Thoracic aorta (tissue), 2 donors: ENCODE data around the gene ARFGAP2. TPM values are rescaled to one million over a fixed set of nuclear protein-coding genes. Genes with fewer than 3 reads are reported as not detected.

Experiments used
- ATAC-seq: fragments of 150-250 bp; one replicate; pipeline ENCODE4 v1.8.0; 2017; ENCODE audit warnings: low read depth; ENCODE audit not compliant: insufficient number of reproducible peaks, low FRiP score
- DNase-seq: peaks from one replicate; pipeline ENCODE4 v3.0.0-alpha.2; 2020; ENCODE audit warnings: low spot score
- H3K27ac ChIP-seq, 2 donors: fragments of 200-600 bp; sonication (generic); 1 replicate in 1 of 2; 2 replicates in 1 of 2; pipeline ENCODE4 v1.5.1; 2016; ENCODE audit warnings: mild to moderate bottlenecking in 2 of 2, moderate library complexity in 2 of 2
- H3K27me3 ChIP-seq: fragments of 200-600 bp; sonication (generic); replicated peaks from 2 replicates; pipeline ENCODE4 v1.6.0; 2016; ENCODE audit warnings: mild to moderate bottlenecking; ENCODE audit not compliant: insufficient read depth
- H3K36me3 ChIP-seq: fragments of 200-600 bp; sonication (generic); one replicate; pipeline ENCODE4 v1.5.1; 2016
- H3K4me1 ChIP-seq, 2 donors: fragments of 200-600 bp; sonication (generic); 1 replicate in 1 of 2; 2 replicates in 1 of 2; pipeline versions ENCODE4 v1.5.1 to v1.6.0; 2016; ENCODE audit warnings: low read depth in 2 of 2, mild to moderate bottlenecking in 1 of 2; ENCODE audit not compliant: control insufficient read depth in 1 of 2
- H3K4me3 ChIP-seq: fragments of 200-600 bp; sonication (generic); 2 replicates; pipeline ENCODE4 v1.5.1; 2016; ENCODE audit warnings: mild to moderate bottlenecking
- H3K9me3 ChIP-seq: fragments of 200-600 bp; sonication (generic); 2 replicates; pipeline ENCODE4 v1.5.1; 2016
- total RNA-seq, 2 donors: library from RNA; depleted of rRNA; stranded (reverse); fragments of >200 nt; gene quantifications; one replicate each; pipeline versions ENCODE4 v1.1.0 to v1.2.3, GENCODE V29; 2016
- TF ChIP-seq, protein P1 (sequence below): fragments of 200-600 bp; sonication (generic); IDR thresholded peaks from one replicate; pipeline ENCODE4 v1.5.1; 2019; ENCODE audit warnings: antibody characterized with exemption

ARFGAP2 gene
- total RNA-seq, 2 donors from 2014 or later: 122 to 164 TPM

DNA sequence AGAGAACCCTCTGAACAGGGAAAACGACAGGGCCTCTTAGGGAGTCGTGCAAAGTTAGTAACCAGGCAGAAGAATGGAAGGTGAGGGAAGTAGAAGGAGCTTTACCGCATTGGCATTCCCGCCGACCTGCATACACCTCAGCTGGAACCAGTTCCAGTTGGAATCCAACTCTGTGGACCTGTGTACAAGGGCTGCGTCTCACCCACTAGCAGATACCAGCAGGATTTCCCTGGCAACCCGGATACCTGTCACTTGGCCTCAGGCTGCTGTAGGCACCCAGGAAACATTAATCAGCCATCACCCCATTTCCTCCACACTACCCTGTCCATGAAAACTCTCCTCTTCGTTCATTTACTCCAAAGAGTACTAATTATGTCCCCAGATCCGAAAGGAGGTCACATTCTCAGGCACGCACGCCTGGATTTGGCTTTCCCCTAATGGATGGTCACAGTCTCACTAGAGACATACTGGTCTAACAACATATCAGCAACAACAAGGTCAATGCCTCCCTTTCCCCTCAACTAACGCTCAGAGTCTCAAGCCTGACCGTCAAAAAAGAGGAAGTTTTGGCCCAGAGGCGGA, 842 bp downstream of the ARFGAP2 start:
- Histone ChIP-seq H3K4me3 (peak overlapping the region; percentile 99), H3K9me3 (no peaks in the 10 kb centered on the region), H3K27ac (peak overlapping the region; percentile 89 to 93), H3K36me3 (peaks cover 42% of the 10 kb centered on the region), H3K4me1 (peaks cover 16 to 32% of the 10 kb centered on the region in 2 donors), H3K27me3 (no peaks in the 10 kb centered on the region)
- TF ChIP-seq, protein P1, sequence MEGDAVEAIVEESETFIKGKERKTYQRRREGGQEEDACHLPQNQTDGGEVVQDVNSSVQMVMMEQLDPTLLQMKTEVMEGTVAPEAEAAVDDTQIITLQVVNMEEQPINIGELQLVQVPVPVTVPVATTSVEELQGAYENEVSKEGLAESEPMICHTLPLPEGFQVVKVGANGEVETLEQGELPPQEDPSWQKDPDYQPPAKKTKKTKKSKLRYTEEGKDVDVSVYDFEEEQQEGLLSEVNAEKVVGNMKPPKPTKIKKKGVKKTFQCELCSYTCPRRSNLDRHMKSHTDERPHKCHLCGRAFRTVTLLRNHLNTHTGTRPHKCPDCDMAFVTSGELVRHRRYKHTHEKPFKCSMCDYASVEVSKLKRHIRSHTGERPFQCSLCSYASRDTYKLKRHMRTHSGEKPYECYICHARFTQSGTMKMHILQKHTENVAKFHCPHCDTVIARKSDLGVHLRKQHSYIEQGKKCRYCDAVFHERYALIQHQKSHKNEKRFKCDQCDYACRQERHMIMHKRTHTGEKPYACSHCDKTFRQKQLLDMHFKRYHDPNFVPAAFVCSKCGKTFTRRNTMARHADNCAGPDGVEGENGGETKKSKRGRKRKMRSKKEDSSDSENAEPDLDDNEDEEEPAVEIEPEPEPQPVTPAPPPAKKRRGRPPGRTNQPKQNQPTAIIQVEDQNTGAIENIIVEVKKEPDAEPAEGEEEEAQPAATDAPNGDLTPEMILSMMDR: no peak
- ATAC-seq (no peak), DNase-seq (no peak)

DNA sequence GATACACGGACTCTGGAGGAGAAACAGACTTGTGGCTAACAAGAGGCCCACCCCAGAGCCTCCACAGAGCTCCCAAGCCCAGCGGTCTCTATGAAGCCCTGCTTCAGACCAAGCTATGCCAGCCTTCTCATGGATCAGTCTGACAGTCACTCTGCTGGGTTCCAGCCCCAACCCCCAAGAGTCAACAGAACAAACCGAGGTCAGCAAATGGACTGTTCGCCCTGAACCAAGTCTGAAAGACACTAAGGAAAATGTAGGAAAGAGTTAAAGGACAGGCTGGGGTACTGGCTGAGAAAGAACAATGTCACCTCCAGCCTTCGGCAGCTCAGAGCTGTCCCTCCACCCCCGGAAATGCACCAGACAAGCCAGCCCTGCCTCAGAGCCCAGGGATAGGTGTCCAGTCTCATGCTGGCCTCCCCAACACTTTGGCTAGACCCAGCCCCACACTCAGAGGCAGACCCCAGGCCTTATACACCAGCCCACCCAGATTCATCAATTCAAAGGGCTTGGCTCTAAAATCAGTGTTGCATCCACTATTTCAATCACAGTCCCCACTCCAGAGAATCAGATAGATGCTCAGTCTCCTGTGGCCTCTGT, 3.8 kb downstream of the ARFGAP2 start:
- DNase-seq: no peak
- H3K27ac ChIP-seq: no peak overlapping the region
- no peaks in the 10 kb centered on the region for H3K27me3 ChIP-seq
- H3K9me3 ChIP-seq: no peaks in the 10 kb centered on the region
- peaks cover 61% of the 10 kb centered on the region for H3K36me3 ChIP-seq
- H3K4me3 ChIP-seq: no peak overlapping the region
- no peak for ATAC-seq
- peaks cover 15 to 26% of the 10 kb centered on the region in 2 donors for H3K4me1 ChIP-seq
- TF ChIP-seq, protein P1: no peak

DNA sequence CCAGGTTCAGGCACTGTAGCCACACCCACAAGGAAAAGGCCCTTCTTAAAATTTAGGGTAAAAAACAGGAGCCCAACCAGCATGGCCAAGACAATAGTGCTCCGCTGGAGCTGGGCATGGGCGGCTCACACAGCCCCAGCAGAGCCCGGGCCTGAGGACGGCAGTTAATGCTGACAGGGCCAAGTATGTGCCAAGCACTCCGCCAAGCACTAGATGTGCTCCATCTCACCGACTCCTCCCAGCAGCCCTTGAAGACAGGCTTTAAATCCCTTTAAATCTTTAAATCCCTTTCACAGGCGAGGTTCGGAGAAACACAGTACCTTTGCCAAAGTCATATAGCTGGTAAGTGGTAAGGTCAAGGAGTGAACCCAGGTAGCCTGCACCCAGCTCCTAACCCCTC, 4.8 kb downstream of the ARFGAP2 start:
- H3K4me3 ChIP-seq: no peak overlapping the region
- no peaks in the 10 kb centered on the region for H3K9me3 ChIP-seq
- ATAC-seq: no peak
- H3K4me1 ChIP-seq: peaks cover 11 to 20% of the 10 kb centered on the region in 2 donors
- no peak for DNase-seq
- no peaks in the 10 kb centered on the region for H3K27me3 ChIP-seq
- TF ChIP-seq, protein P1: no peak
- H3K27ac ChIP-seq: no peak overlapping the region
- H3K36me3 ChIP-seq: peaks cover 71% of the 10 kb centered on the region

DNA sequence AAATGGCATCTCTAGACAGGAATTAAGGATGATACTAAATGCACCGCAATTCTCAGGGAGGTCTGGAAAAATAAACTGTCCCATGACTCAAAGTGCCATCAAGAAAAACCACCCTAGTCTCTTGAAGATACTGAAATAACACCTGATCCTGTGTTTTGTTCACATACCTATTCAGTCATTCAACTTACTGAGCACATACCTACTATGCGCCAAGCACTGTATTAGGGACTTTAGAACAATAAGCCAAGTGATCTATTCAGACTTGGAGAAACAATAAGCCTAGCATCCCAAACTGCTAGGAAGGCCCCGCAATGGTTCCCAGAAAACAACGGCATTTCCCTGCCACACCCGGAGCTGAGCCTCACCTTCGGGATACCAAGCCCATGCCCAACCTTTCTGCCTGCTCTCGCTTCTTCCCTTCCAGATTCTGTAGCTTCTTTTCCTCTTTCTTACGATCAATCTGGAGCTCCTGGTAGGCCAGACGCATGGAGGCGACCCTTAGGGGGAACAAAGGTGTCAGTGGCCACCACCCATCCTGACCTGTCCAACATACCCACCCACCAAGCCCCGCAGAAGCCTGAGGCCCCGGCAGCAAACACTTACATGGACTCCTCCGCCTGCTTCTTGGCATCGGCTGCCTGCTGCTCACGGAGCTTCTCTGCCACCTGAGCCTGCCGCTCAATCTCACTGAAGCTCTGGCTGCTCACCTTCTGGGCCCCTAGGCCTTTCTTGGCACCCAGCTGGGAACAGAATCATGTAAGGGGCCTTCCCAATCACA, 5.4 kb downstream of the ARFGAP2 start:
- no peak for ATAC-seq
- no peaks in the 10 kb centered on the region for H3K9me3 ChIP-seq
- peaks cover 77% of the 10 kb centered on the region for H3K36me3 ChIP-seq
- no peak overlapping the region for H3K4me3 ChIP-seq
- no peaks in the 10 kb centered on the region for H3K27me3 ChIP-seq
- TF ChIP-seq, protein P1: no peak
- DNase-seq: no peak
- H3K4me1 ChIP-seq: peaks cover 11 to 20% of the 10 kb centered on the region in 2 donors
- no peak overlapping the region for H3K27ac ChIP-seq

DNA sequence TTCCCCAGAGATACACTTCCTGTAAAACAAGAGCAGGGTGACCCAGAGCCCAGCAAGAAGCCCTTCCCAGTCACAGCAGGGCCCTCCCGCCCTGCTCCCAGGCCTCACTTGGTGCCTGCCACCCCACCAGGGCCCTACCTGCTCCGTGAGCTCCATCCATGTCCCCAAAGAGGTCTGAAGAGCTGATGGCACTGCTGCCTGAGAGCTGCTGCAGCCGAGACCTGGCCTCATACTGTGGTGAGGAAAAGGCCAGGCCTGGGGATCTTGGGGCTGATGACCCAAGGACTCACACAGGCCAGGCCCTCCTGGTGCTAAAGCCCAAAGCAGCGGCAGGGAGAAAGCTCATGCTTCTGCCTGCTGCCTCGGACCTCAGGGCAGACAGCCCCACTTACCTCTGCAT, 10.3 kb downstream of the ARFGAP2 start:
- peaks cover 72% of the 10 kb centered on the region for H3K36me3 ChIP-seq
- TF ChIP-seq, protein P1: no peak
- no peak overlapping the region for H3K4me3 ChIP-seq
- no peaks in the 10 kb centered on the region for H3K9me3 ChIP-seq
- DNase-seq (no peak), ATAC-seq (no peak)
- peaks cover 0 to 8% of the 10 kb centered on the region in 2 donors for H3K4me1 ChIP-seq
- H3K27me3 ChIP-seq: no peaks in the 10 kb centered on the region
- no peak overlapping the region for H3K27ac ChIP-seq
